DMS79 treated with DMSO at 0.1 percent for 48 hours (cell line): ENCODE results near the gene STOML2.
"Not testable (repeated sequence)": the region's sequence is repeated elsewhere in the genome, so short reads cannot be mapped to it uniquely, and the experiment has no call there.

Source experiments
- DNase-seq: peaks from one replicate; lab custom pipeline; 2025; lab: John Stamatoyannopoulos, UW

The STOML2 gene

DNA sequence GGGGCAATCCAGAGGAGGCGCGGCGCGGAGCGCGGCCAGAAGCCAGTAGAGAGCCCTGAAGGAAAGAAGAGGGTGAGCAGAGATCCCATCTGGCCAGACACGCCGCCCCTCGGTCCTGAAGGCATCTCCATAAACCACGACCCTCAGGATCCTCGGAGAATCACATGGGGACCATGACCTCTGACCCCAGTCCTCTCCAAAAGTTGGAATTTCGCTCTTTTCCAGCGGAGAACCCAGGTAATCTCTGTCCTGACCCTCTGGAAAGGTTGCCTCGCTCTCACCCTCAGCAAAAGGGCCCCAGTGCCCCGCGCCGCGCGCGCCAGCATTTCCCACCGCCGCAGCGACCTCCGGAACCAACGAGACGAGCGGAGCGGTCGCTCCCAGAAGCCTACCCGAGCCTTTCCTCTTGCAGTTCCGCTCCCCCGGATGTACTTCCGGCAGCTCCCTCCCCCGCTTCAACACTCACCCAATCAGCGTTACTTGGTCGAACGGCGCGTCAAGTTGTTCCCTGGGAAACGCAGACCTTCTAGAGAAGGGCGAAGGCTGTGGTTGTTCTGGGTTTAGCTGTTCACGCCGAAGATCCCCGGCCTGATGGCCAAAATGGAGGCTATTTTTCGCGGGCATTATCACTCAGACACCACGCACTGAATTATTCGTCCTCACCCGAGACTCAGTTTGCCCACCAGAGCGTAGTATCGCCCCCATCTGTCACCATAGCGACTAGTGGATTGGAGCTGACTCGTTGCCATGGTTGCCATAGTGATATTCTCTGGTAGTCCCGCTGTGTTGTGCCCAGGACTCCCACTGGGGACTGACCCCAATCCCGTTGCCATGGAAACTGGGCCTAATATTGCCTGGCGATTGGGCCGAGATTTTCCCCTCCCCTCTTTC lies at the start of gene STOML2:
Gene STOML2 (minus strand): TSS at position 363 of the 891 bp plus-strand sequence. CDS start 37 bp downstream, at position 326.
- peak; percentile 95 for DNase-seq

DNA sequence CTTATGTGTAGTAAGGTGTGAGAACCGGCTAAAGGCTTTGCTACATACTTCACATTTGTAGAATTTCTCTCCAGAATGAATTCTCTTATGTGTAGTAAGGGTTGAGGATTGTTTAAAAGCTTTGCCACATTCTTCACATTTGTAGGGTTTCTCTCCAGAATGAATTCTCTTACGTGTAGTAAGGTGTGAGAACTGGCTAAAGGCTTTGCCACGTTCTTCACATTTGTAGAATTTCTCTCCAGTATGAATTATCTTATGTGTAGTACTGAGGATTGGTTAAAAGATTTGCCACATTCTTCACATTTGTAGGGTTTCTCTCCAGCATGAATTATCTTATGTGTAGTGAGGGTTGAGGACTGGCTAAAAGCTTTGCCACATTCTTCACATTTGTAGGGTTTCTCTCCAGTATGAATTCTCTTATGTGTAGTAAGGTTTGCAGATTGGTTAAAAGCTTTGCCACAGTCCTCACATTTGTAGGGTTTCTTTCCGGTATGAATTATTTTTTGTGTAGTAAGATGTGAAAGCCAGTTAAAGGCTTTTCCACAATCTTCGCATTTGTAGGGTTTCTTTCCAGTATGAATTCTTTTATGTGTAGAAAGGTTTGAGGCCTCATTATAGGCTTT lies 45.1 kb upstream of the STOML2 start:
- not testable (repeated sequence) for DNase-seq

DNA sequence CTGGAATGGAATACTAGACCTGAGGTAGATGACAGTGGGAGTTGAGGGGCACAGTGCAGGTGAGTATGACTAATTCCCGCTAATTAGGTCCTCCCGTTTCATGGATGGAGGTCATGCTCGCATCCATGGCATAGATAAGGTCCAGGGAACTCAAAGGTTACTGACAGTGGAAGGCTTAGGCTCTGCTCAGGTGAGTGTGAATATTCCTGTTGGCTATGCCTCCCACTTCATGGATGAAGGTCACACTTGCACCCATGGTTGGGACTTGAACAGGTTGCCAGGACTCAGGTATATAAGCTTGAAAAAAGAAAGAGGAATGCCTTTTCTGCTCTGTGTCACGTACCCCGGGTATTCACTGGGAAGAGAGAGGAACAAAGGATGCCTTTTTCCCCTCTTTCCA lies 39.1 kb upstream of the STOML2 start:
- no peak for DNase-seq

DNA sequence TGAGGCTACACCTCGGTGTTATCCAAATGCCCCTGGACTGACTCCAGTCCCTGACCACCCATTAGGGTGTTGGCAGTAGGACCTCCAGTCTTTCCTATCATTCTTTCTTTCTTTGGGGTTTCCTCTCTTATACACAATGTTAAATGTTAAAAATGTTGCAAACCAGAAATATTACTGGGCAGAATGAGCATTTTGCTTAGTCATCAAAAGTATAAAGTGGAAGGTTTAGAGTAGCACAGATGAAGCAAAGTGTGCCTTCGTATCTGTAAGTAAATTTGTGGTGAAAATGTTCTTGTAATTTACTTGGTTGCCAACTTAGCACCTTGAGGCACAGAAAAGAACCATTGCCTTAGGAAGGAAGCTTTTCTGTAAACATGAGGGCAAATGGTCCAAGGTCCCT lies 37.2 kb upstream of the STOML2 start:
- DNase-seq, result no peak

- no peak for DNase-seq
Observed at GRCh38 chr9:35136866-35137265, 33.9 kb upstream of the STOML2 start.

GRCh38 chr9:35135988-35136387 lies 33.1 kb upstream of the STOML2 start:
- no peak for DNase-seq

- no peak for DNase-seq
Observed at GRCh38 chr9:35134920-35135319, 32.0 kb upstream of the STOML2 start.

- DNase-seq, result peak; percentile 86
Observed at GRCh38 chr9:35116898-35117551, 14.1 kb upstream of the STOML2 start.

DNA sequence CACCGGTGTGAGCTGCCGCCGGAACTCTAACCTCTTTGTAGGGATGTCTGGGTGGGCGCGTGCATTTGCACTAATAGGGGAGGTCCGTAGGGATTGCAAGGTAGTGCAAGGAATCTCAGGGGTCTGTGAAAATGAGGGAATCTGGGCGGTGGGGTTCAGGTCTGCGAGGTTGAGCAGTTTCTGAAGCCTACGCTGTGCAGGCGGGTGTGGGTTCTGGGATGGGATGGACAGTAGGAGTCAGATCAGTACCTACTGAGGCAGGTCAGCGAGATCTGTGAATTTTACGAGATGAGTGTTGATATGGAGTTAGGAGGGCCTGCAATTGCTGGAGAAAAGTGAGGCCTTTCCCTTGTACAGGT lies 13.6 kb upstream of the STOML2 start:
- DNase-seq, result no peak

DNA sequence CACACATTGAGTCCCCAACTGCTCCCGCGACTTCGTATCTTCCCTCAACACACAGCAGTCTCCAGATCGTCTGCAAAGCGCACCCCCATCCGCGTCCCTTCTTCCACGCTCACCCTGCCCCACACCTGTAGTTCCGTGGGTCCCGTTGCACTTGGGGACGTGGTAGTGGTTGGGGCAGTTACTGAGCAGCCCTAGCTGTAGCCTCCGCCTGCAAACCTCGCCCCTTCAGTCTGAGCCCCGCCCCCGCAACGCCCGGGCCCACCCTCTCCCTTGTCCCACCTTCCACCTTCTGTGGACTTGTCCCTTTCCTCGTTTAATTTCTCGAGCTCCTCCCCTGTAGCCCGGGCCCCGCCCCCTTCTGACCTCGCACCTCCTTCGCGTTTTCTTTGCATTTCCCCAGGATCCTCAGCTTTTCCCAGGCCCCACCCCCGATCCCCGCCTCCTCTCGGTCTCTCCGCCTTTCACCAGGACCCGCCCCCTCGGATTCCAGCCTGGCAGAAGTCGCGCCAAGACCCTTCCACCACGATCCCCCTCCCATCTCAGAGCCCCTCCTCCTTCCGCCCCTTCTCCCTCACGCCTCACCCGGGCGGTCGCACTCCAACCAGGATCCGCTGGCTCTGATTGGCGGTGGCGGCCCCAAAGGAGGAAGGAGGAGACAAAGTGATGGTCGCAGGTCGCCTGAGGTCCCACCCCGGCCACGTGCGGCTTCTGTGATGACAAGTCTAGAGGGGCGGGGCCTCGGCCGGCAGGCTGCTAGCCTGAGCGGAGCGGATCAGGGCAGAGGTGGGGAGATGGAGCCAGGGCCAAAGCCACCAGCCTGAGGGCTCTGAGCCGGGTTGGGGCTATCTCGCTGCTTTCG lies 13.0 kb upstream of the STOML2 start, which contains the start of gene ATOSB:
Gene ATOSB (minus strand): TSS at position 183 of the 859 bp plus-strand sequence. CDS start 7,588 bp downstream, outside the sequence.
- peak; percentile 96 for DNase-seq

GRCh38 chr9:35114840-35115628 lies 12.1 kb upstream of the STOML2 start:
- DNase-seq, result peak; percentile 25

DNA sequence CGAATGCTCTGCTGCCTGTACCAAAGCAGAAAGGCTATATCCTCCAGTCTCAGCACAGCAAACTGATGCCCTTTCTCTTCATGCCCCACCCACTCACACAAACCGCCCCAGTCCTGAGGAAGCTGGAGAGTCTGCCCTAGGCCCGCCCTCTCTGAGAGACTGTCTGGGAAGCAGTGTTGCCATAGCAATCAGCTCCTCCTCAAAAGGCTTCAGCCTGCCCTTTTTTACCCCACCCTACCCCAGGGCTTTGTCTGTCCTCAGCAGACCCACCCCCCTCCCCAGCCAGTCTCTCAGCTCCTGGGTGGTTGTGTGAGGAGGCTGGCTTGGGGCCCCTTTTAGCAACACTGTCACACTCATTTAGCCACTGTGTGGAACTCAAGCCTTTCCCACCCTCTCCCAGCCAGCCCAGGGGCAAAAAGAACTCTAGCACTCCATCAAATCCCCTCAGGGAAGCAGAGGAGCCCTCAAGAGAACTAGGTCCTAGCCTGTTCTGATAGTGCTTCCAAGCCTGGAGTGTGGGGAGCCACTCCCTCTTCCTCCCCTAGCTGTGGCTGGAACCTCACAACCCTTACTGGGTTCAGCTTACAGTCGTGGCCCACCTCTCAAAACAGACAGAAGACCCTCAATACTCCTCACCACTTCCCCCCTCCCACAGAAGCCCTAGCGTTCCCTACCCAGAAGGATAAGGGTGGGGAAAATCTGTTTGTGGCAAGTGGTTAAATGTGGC lies 11.3 kb upstream of the STOML2 start:
- peak; percentile 69 for DNase-seq

GRCh38 chr9:35112257-35113020 lies 9.5 kb upstream of the STOML2 start:
- DNase-seq, result no peak

GRCh38 chr9:35111001-35111933 lies 8.3 kb upstream of the STOML2 start:
- peak; percentile 90 for DNase-seq

- DNase-seq, result no peak
Observed at GRCh38 chr9:35110327-35110761, 7.4 kb upstream of the STOML2 start.

GRCh38 chr9:35108946-35109575 lies 6.1 kb upstream of the STOML2 start:
- DNase-seq, result no peak

DNA sequence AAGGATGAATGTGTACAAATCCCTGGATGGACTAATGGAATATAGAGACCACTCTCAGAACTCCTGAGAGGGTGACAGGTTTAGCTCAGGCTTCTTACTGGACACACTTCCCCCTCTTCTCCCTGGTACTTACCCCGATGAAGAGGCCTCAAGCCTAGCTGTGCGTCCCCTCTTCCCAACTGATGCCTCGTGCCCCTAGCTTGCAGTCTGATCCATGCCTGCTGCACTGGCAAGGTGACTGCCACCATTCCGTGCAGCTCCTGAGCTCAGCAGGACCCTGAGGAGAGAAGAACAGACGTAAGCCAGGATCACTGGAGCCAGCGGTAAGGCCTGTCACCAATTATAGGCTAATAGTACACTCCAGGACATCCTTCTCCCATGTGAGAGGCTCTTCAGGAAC lies 5.5 kb upstream of the STOML2 start:
- no peak for DNase-seq
